ENCODE measurements around the gene TIAM2.
"Not testable (repeated sequence)": the region's sequence is repeated elsewhere in the genome, so short reads cannot be mapped to it uniquely, and the experiment has no call there.

Gene TIAM2

GRCh38 chr6:155008625-155009024, 13.5 kb downstream of the TIAM2 start:
- no peak for DNase-seq (ENCODE audit: low read depth)
- no peak for TF ChIP-seq CTCF (IDR thresholded peaks at IDR 0.05; ENCODE audit: control insufficient read depth, insufficient read depth, low read depth, low read length, missing control alignments)
- H3K4me3 ChIP-seq (ENCODE audit: control insufficient read depth, low read depth, low read length), result no peak overlapping the region

- DNase-seq (ENCODE audit: low read depth), result no peak
- TF ChIP-seq CTCF (IDR thresholded peaks at IDR 0.05; ENCODE audit: control insufficient read depth, insufficient read depth, low read depth, low read length, missing control alignments), result no peak
- H3K4me3 ChIP-seq (ENCODE audit: control insufficient read depth, low read depth, low read length), result no peak overlapping the region
Measured at GRCh38 chr6:155010940-155011339, 15.8 kb downstream of the TIAM2 start.

GRCh38 chr6:155011809-155012291, 16.7 kb downstream of the TIAM2 start:
- no peak for DNase-seq (ENCODE audit: low read depth)
- no peak for TF ChIP-seq CTCF (IDR thresholded peaks at IDR 0.05; ENCODE audit: control insufficient read depth, insufficient read depth, low read depth, low read length, missing control alignments)
- no peak overlapping the region for H3K4me3 ChIP-seq (ENCODE audit: control insufficient read depth, low read depth, low read length)

GRCh38 chr6:155013457-155013876, 18.4 kb downstream of the TIAM2 start:
- no peak for DNase-seq (ENCODE audit: low read depth)
- H3K4me3 ChIP-seq (ENCODE audit: control insufficient read depth, low read depth, low read length), result no peak overlapping the region
- no peak for TF ChIP-seq CTCF (IDR thresholded peaks at IDR 0.05; ENCODE audit: control insufficient read depth, insufficient read depth, low read depth, low read length, missing control alignments)

- no peak for DNase-seq (ENCODE audit: low read depth)
- TF ChIP-seq CTCF (IDR thresholded peaks at IDR 0.05; ENCODE audit: control insufficient read depth, insufficient read depth, low read depth, low read length, missing control alignments), result no peak
- H3K4me3 ChIP-seq (ENCODE audit: control insufficient read depth, low read depth, low read length), result no peak overlapping the region
Measured at GRCh38 chr6:155014137-155014536, 19.0 kb downstream of the TIAM2 start.

- no peak for TF ChIP-seq CTCF (IDR thresholded peaks at IDR 0.05; ENCODE audit: control insufficient read depth, insufficient read depth, low read depth, low read length, missing control alignments)
- DNase-seq (ENCODE audit: low read depth), result no peak
- no peak overlapping the region for H3K4me3 ChIP-seq (ENCODE audit: control insufficient read depth, low read depth, low read length)
Measured at GRCh38 chr6:155014670-155015300, 19.7 kb downstream of the TIAM2 start.

- DNase-seq (ENCODE audit: low read depth); H3K4me3 ChIP-seq (ENCODE audit: control insufficient read depth, low read depth, low read length): not testable (repeated sequence)
Measured at GRCh38 chr6:155018415-155018814, 23.3 kb downstream of the TIAM2 start.
